Ishikawa (cell line): ENCODE measurements around the gene ELFN1.

Experiments
- CEBPB ChIP-seq: IDR thresholded peaks from 2 replicates; pipeline ENCODE4 v1.6.1; 2012
- CREB1 ChIP-seq: IDR thresholded peaks from 2 replicates; pipeline ENCODE4 v1.6.1; 2012; ENCODE audit warnings: low read depth
- EGR1 ChIP-seq: IDR thresholded peaks from 2 replicates; pipeline ENCODE4 v1.6.1; 2012
- EP300 ChIP-seq: IDR thresholded peaks from 2 replicates; pipeline ENCODE4 v1.6.1; 2012; ENCODE audit warnings: borderline replicate concordance
- FOXM1 ChIP-seq: IDR thresholded peaks from 2 replicates; pipeline ENCODE4 v1.6.1; 2012; ENCODE audit warnings: low read depth, borderline replicate concordance
- NFIC ChIP-seq: IDR thresholded peaks from 2 replicates; pipeline ENCODE4 v1.6.1; 2012
- RAD21 ChIP-seq: IDR thresholded peaks from 2 replicates; pipeline ENCODE4 v1.6.1; 2012; ENCODE audit warnings: low read depth
- TAF1 ChIP-seq: IDR thresholded peaks from 2 replicates; pipeline ENCODE4 v1.6.1; 2012; ENCODE audit warnings: low read depth, mild to moderate bottlenecking
- TCF12 ChIP-seq: IDR thresholded peaks from 2 replicates; pipeline ENCODE4 v1.6.1; 2012; ENCODE audit warnings: low read depth
- TEAD4 ChIP-seq: IDR thresholded peaks from 2 replicates; pipeline ENCODE4 v1.6.1; 2012
- YY1 ChIP-seq: IDR thresholded peaks from 2 replicates; pipeline ENCODE4 v1.6.1; 2012; ENCODE audit warnings: low read depth
- ZBTB7A ChIP-seq: IDR thresholded peaks from 2 replicates; pipeline ENCODE4 v1.6.1; 2012; ENCODE audit warnings: low read depth
- TF ChIP-seq, protein P1 (sequence below): IDR thresholded peaks from 2 replicates; pipeline ENCODE4 v1.6.1; 2012
- TF ChIP-seq, protein P2 (sequence below): IDR thresholded peaks from 2 replicates; pipeline ENCODE4 v1.6.1; 2012
- TF ChIP-seq, protein P3 (sequence below): IDR thresholded peaks from 2 replicates; pipeline ENCODE4 v1.6.1; 2012; ENCODE audit warnings: low read depth, mild to moderate bottlenecking

Gene ELFN1

DNA sequence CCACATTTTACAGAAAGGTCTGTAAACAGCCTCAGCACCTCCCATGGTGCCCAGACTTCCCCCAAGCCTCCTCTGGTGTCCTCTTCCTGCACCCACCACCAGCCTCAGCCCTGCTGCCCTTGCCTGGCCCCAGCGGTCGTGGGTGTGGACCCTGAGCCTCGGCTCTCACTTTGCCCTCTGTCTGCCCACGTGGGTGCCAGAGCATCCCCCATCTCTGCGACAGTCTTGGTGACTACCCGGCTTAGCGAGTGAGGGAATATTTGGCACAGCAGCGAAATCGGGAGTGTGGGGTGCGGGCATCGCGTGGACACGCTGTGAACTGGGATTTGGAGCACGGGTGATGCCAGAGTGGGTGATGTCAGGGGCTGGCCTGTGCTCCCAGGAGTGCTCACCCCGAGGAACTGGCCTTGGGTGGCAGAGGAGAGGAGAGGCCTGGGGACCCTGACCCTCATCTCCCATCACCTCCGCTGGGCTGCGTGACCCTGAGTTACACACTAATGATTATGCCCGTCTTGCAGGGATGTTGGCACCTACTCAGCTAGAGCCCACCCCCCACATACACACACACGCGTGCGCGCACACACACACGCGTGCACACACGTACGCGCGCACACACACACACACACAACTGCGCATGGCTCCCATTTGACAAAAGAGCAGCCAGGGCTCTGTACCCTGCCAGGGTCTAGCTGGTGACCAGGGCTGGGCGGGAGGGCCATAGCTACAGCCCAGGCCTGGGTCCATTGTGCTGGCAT, 8.7 kb downstream of the ELFN1 start:
- TF ChIP-seq TCF12, result no peak
- no peak for TF ChIP-seq TAF1
- TF ChIP-seq NFIC, result no peak
- TF ChIP-seq YY1, result no peak
- TF ChIP-seq ZBTB7A, result no peak
- TF ChIP-seq, protein P1, sequence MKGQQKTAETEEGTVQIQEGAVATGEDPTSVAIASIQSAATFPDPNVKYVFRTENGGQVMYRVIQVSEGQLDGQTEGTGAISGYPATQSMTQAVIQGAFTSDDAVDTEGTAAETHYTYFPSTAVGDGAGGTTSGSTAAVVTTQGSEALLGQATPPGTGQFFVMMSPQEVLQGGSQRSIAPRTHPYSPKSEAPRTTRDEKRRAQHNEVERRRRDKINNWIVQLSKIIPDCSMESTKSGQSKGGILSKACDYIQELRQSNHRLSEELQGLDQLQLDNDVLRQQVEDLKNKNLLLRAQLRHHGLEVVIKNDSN, result no peak
- TF ChIP-seq RAD21, result no peak
- no peak for TF ChIP-seq TEAD4
- TF ChIP-seq, protein P2, sequence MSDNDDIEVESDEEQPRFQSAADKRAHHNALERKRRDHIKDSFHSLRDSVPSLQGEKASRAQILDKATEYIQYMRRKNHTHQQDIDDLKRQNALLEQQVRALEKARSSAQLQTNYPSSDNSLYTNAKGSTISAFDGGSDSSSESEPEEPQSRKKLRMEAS, result no peak
- TF ChIP-seq CREB1, result no peak
- no peak for TF ChIP-seq FOXM1

DNA sequence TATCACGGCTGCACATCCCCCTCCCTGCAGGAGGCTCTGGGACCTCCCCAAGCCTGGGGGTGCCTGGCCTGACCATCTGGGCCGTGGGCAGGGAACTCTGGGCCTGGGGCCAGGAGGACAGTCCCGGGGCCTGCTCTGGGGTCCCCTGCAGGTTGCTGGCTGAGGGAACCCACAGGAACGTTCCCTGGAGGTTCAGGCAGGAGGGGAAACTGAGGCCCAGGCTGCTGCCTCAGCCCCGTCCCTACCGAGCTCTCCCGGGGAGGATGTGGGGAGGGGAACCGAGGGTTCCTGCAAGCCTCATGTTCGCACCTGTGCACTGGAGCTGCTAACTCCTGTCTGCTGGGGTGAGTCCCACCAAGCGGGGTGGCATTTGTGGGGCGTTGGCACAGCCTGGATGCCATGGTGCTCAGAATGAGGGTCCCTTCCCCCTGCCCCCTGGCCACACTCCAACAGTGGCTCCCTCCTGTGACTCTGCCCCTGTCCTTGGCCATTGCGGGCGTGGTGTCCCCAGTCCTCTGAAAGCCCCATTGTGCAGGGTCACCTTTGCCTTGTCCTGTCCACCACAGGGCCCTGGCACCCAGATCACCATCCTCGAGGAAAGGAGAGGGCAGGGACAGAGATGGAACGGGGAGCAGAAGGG, 9.4 kb downstream of the ELFN1 start:
- TF ChIP-seq, protein P1, result no peak
- TF ChIP-seq TCF12, result no peak
- no peak for TF ChIP-seq ZBTB7A
- TF ChIP-seq, protein P2, result no peak
- no peak for TF ChIP-seq FOXM1
- no peak for TF ChIP-seq YY1
- no peak for TF ChIP-seq CEBPB
- TF ChIP-seq CREB1, result no peak
- no peak for TF ChIP-seq TEAD4
- TF ChIP-seq EP300, result no peak
- TF ChIP-seq EGR1, result no peak
- TF ChIP-seq, protein P3, sequence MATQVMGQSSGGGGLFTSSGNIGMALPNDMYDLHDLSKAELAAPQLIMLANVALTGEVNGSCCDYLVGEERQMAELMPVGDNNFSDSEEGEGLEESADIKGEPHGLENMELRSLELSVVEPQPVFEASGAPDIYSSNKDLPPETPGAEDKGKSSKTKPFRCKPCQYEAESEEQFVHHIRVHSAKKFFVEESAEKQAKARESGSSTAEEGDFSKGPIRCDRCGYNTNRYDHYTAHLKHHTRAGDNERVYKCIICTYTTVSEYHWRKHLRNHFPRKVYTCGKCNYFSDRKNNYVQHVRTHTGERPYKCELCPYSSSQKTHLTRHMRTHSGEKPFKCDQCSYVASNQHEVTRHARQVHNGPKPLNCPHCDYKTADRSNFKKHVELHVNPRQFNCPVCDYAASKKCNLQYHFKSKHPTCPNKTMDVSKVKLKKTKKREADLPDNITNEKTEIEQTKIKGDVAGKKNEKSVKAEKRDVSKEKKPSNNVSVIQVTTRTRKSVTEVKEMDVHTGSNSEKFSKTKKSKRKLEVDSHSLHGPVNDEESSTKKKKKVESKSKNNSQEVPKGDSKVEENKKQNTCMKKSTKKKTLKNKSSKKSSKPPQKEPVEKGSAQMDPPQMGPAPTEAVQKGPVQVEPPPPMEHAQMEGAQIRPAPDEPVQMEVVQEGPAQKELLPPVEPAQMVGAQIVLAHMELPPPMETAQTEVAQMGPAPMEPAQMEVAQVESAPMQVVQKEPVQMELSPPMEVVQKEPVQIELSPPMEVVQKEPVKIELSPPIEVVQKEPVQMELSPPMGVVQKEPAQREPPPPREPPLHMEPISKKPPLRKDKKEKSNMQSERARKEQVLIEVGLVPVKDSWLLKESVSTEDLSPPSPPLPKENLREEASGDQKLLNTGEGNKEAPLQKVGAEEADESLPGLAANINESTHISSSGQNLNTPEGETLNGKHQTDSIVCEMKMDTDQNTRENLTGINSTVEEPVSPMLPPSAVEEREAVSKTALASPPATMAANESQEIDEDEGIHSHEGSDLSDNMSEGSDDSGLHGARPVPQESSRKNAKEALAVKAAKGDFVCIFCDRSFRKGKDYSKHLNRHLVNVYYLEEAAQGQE, result no peak
- no peak for TF ChIP-seq TAF1
- TF ChIP-seq NFIC, result no peak
- no peak for TF ChIP-seq RAD21

DNA sequence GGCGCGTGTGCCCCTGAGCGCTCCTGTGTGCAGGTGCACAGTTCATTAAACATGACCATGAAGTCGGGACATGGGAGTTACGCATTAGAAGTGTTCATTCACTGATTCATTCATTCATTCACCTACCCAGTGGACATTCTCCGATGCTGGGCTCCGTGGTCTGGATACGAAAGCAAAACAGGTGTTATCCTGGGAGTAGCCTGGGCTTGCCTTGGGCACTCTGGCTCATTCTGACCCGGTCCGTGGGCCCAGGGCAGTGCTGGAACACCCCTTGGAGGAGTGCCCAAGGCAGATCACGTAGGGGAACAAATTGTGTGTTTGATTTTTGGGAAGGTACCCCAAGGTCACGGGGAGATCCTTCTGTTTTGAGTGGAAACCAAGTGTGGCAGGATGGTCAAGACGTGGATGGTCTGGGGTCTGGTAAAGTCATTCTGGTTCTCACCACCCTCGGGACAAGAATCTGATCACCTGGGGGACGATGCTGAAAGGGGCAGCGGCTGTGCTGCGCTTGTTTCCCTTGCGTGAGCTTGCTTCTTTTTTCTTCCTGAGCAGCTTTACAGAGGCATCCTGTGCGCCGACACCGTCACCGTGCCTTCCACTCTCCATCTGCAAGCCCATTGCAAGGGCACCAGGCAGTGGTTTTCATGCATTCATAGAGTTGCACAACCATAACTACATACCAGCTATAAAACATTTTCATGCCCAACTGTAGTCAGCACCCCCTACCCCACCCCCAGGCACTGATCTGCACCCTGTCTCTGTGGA, 10.1 kb downstream of the ELFN1 start:
- TF ChIP-seq CREB1 (no peak), FOXM1 (no peak), TEAD4 (no peak), NFIC (no peak)
- TF ChIP-seq, protein P2, result no peak

DNA sequence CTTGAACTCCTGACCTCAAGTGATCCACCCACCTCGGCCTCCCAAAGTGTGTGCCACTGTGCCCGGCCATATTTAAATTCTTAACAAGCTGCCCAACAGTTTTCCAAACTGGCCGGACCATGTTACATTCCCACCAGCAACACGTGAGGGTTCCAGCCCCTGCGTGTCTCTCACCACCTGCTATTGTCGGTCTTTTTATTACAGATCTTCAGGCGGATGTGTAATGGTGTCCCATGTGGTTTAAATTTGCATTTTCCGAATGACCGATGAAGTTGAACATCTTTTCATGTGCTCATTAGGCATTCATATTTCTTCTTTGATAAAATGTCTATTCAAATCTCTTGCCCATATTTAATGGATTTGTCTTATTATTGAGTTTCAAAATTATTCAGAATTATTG, 11.5 kb downstream of the ELFN1 start:
- TF ChIP-seq FOXM1, result no peak
- no peak for TF ChIP-seq CREB1

DNA sequence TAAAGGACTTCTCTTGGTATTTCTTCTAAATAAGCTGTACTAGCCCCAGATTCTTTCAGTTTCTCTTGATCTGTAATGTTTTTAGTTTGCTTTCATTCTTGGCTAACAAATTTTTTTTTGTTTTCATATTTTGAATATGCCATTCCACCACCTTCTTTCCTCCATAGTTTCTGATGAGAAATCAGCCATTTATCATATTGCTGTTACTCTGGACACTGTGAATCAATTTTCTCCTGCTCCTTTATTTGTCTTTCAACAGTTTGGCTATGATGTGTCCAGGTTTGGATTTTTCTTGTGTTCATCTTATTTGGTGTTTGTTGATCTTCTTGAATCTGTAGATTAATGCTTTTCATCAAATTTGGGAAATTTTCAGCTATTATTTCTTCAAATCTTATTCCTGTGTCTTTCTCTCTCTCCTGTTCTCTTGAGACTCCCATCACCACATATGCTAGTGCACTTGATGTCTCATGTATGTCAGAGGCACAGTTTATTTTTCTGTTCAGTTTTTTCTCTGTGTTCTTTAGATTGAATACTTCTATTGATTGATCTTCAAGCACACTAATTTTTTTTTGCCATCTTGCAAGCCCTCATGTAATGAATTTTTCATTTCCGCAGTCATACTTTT, 15.0 kb downstream of the ELFN1 start:
- TF ChIP-seq, protein P3, result no peak
- TF ChIP-seq NFIC (no peak), TCF12 (no peak), RAD21 (no peak), EGR1 (no peak), EP300 (no peak), YY1 (no peak), CREB1 (no peak), TAF1 (no peak), TEAD4 (no peak), CEBPB (no peak), ZBTB7A (no peak), FOXM1 (no peak)
- TF ChIP-seq, protein P1, result no peak
- TF ChIP-seq, protein P2, result no peak
